ENCODE results near the gene CNTFR.

CNTFR gene

GRCh38 chr9:34513567-34514214 is 75.8 kb downstream of the CNTFR start:
- in situ Hi-C loops (cut with MboI; ENCODE audit: low sequenced_read_pairs) = no loop called here

DNA sequence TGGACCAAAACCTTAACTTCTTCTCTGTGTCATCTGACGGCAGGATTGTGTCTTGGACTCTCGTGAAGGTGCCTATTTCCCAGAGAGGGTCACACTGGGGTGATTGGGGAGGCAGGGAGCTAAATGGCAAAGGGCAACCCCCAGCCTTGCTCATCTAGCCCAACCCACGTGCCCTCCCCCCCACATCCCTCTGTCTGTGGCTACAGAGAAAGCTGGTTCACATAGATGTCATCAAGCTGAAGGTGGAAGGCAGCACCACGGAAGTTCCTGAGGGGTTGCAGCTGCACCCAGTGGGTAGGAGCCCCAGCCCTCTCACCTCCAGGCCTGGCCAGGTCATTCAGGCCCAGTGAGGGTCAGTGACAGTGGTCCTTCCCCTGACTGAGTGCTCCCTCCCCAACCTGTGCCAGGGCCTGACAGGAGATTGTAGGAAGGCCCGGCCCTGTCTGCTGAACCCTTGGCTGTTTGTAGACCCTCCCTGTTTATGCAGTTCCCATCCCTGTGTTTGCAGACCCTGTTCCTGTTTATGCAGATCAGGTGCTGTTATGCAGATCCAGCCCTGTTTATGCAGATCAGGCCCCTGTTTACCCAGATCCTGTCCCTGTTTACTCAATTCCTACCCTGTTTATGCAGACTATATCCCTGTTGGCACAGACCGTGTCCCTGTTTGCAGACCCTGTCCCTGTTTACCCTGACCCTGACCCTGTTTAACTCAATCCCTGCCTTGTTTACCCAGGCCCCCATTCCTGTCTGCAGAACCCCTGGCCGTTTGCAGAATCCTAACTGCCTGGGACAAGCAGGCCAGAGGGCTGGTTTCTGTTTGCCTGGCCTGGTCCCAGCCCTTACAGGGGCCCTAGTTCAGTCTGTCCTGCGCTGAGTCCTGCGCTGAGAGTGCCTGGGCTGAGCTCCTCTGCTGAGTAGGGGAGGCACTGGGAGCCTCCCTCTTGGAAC is 77.1 kb downstream of the CNTFR start:
- in situ Hi-C loops (cut with MboI; ENCODE audit: low sequenced_read_pairs) = no loop called here

GRCh38 chr9:34510497-34511468 is 78.7 kb downstream of the CNTFR start:
- in situ Hi-C loops (cut with MboI; ENCODE audit: low sequenced_read_pairs) = no loop called here

GRCh38 chr9:34508951-34509350 is 80.6 kb downstream of the CNTFR start:
- in situ Hi-C loops (cut with MboI; ENCODE audit: low sequenced_read_pairs) = no loop called here

DNA sequence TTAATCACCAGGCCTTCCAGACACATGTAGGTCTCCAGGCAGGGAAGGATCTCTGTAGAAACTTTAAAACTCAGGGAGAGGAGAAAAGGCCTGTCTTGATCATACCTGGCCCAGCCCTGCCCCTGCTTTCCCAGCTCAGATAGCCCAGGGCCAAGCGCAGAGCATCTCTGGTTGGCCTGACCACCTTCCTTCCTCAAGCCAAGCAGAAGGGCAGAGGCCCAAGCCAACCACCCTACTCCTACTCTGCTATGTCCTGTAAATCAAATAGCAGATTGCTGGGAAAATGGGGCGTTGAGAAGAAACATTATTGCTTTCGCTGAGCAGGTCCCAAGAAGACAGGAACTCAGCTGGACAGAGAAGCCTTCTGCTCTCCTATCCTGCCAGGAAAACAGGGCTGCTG is 81.1 kb downstream of the CNTFR start:
- in situ Hi-C loops (cut with MboI; ENCODE audit: low sequenced_read_pairs) = no loop called here

GRCh38 chr9:34507966-34508365 is 81.6 kb downstream of the CNTFR start:
- in situ Hi-C loops (cut with MboI; ENCODE audit: low sequenced_read_pairs) = no loop called here

DNA sequence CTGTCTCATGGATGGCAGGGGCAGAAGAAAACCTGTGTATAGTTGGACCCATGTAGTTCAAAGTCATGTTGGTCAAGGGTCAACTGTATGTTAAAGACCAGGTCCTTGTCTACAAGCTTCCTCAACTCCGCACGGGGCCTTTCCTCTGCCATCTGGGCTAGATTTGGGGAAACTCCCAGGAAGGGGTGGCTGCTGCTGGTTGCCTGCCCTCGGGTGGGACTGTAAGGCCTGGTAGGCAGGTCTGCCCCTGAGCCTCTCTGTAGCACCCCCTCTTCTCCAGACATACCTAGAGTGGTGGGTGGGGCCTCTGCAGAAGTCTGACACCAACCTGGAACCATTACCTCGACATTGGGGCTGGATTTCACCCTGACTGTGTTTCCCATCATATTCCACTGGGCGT is 82.0 kb downstream of the CNTFR start:
- in situ Hi-C loops (cut with MboI; ENCODE audit: low sequenced_read_pairs) = no loop called here

GRCh38 chr9:34506623-34507022 is 82.9 kb downstream of the CNTFR start:
- in situ Hi-C loops (cut with MboI; ENCODE audit: low sequenced_read_pairs) = no loop called here

GRCh38 chr9:34505370-34506120 is 84.0 kb downstream of the CNTFR start:
- in situ Hi-C loops (cut with MboI; ENCODE audit: low sequenced_read_pairs) = no loop called here

- in situ Hi-C loops (cut with MboI; ENCODE audit: low sequenced_read_pairs) = no loop called here
Measured at GRCh38 chr9:34503406-34503805, 86.1 kb downstream of the CNTFR start.

DNA sequence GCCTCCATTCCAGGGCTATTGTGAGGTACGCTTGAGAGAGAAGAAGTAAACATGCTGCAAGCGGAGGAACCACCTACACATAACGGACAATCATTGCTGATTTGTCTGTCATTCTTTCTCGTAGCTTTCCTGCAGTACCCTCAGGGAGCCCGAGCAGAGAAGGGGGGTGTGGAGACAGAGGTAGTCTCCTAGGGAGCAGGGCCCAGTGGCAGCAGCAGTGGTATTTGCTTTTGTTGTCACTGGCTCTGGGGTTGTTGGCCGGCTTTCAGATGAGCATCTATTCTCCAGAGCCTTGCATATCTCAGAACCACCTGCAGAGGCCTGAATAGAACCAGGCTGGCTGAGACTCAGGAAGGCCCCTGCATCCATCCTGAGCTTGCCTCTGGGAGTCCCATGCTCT is 86.6 kb downstream of the CNTFR start:
- in situ Hi-C loops (cut with MboI; ENCODE audit: low sequenced_read_pairs) = no loop called here

GRCh38 chr9:34502471-34502870 is 87.1 kb downstream of the CNTFR start:
- in situ Hi-C loops (cut with MboI; ENCODE audit: low sequenced_read_pairs) = no loop called here

DNA sequence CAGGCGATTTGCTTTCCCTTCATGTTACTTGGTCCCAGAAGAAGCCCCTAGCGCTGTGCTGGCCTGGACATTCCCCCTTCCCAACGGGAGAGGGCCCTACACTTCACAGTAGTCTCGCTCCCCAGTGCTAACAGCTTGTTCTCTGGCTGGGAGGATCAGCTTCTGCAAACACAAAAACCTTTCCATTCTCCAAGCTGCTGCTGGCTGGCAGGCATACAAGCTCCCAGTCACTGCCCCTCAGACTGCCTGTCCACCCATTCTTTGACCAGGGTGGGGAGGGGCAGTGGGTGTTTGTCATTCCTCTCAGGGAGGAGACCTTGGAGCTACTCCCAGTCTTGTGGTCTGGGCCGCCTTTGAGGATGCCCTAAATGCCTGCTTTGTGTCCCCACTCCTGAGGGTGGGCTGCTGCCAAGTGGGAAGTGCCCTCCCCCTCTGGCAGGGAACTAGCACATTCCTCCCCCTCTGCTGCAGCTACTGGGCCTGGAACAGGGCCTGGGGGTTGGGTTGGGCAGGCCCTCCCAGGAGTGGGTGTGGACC is 87.6 kb downstream of the CNTFR start:
- in situ Hi-C loops (cut with MboI; ENCODE audit: low sequenced_read_pairs) = no loop called here

Measured in HL-60/S4 treated with phorbol 12-myristate 13-acetate at 8.2 ng/mL for 4 days and 3 days (cell line).